ENCODE results near the gene ITGA1. TPM values are rescaled to one million over a fixed set of nuclear protein-coding genes. Genes with fewer than 3 reads are reported as not detected.

The ITGA1 gene
- total and polyA plus RNA-seq, 2 of the 8 experiments (the other 6 are each of a cell fraction or from before 2014, with no cell fraction given): 2.3 to 9.0 TPM

DNA sequence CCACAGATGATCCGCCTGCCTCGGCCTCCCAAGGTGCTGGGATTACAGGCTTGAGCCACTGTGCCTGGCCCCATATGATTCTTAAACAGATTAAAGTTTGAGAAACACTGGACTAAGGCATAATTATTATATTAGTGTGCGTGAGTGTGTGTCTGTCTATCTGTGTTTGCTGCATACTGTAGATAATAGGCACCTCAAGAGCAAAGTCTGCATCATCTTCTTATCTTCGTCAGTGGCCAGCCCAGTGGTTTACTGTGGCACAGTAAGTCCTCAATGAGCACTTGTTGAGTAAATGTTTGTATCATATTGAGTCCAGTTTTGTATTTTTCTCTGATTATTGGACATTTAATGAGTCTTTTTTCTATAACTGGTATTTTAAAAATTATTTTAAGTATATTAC, 81.7 kb downstream of the ITGA1 start (continued):
- TF ChIP-seq SIRT6 (IDR thresholded peaks at IDR 0.05; ENCODE audit: low read length) (no peak), RFX5 (IDR thresholded peaks at IDR 0.05; ENCODE audit: borderline replicate concordance, low read depth, low read length) (no peak), TBP (IDR thresholded peaks at IDR 0.05; ENCODE audit: low read depth, low read length) (no peak), CREB1 (IDR thresholded peaks at IDR 0.05) (no peak), ATF2 (IDR thresholded peaks at IDR 0.05; ENCODE audit: low read length) (no peak), SP1 (IDR thresholded peaks at IDR 0.05; ENCODE audit: low read depth, low read length) (no peak)
